Kidney epithelial cell (primary cell): ENCODE measurements around the gene LMNB1. TPM values are rescaled to one million over a fixed set of nuclear protein-coding genes. Genes with fewer than 3 reads are reported as not detected.
A peak's percentile ranks its signal among the peaks of the same experiment; 100 is the strongest.
"Not testable (repeated sequence)": the region's sequence is repeated elsewhere in the genome, so short reads cannot be mapped to it uniquely, and the experiment has no call there.

ENCODE experiments used
- DNase-seq: peaks from one replicate; pipeline ENCODE4 v3.0.0-alpha.2; 2010; ENCODE audit warnings: low read depth
- H3K27me3 ChIP-seq: 2 replicates; pipeline ENCODE4 v1.6.0; 2011; ENCODE audit warnings: low read length; ENCODE audit not compliant: control insufficient read depth, insufficient read depth
- H3K36me3 ChIP-seq: 2 replicates; pipeline ENCODE4 v1.5.1; 2011; ENCODE audit warnings: low read length; ENCODE audit not compliant: control insufficient read depth, insufficient read depth
- H3K4me3 ChIP-seq: 2 replicates; pipeline ENCODE4 v1.5.1; 2011; ENCODE audit warnings: low read depth, mild to moderate bottlenecking, control low read depth, low read length
- CTCF ChIP-seq: IDR thresholded peaks from 2 replicates; pipeline ENCODE4 v1.5.1; 2011; ENCODE audit warnings: mild to moderate bottlenecking, moderate library complexity, low read length, control low read depth, inconsistent platforms; ENCODE audit not compliant: insufficient read depth, poor library complexity, severe bottlenecking
- total RNA-seq: library from RNA; depleted of rRNA; stranded (reverse); fragments of >200 nt; gene quantifications from 2 replicates; pipeline ENCODE4 v1.2.3, GENCODE V29; 2015

Gene LMNB1
- total RNA-seq, result 26.5 and 39.1 TPM in 2 replicates

- H3K36me3 ChIP-seq, result no peaks in the 10 kb centered on the region
- H3K4me3 ChIP-seq, result peak within 1 kb of the TSS; percentile 96
- no peaks in the 10 kb centered on the region for H3K27me3 ChIP-seq
- no peak for TF ChIP-seq CTCF
- peak; percentile 67 for DNase-seq
Observed at GRCh38 chr5:126776499-126777256, at the start of gene LMNB1. Gene LMNB1, plus strand, starts transcription at chr5:126777136. Its CDS starts 373 bp downstream, at chr5:126777509.

GRCh38 chr5:126732716-126733115 lies 44.2 kb upstream of the LMNB1 start:
- H3K27me3 ChIP-seq, result no peaks in the 10 kb centered on the region
- no peak for TF ChIP-seq CTCF
- H3K4me3 ChIP-seq, result no peak overlapping the region
- DNase-seq, result no peak
- no peaks in the 10 kb centered on the region for H3K36me3 ChIP-seq

GRCh38 chr5:126734573-126734972 lies 42.4 kb upstream of the LMNB1 start:
- H3K36me3 ChIP-seq, H3K27me3 ChIP-seq, DNase-seq, H3K4me3 ChIP-seq: not testable (repeated sequence)

- no peak for DNase-seq
- no peaks in the 10 kb centered on the region for H3K27me3 ChIP-seq
- H3K4me3 ChIP-seq, result no peak overlapping the region
- no peaks in the 10 kb centered on the region for H3K36me3 ChIP-seq
- no peak for TF ChIP-seq CTCF
Observed at GRCh38 chr5:126736141-126736540, 40.8 kb upstream of the LMNB1 start.

- Histone ChIP-seq H3K4me3 (no peak overlapping the region), H3K36me3 (no peaks in the 10 kb centered on the region), H3K27me3 (no peaks in the 10 kb centered on the region)
- TF ChIP-seq CTCF, result no peak
- no peak for DNase-seq
Observed at GRCh38 chr5:126741361-126741760, 35.6 kb upstream of the LMNB1 start.

GRCh38 chr5:126742425-126742824 lies 34.5 kb upstream of the LMNB1 start:
- TF ChIP-seq CTCF, result no peak
- H3K27me3 ChIP-seq, result no peaks in the 10 kb centered on the region
- no peak for DNase-seq
- no peaks in the 10 kb centered on the region for H3K36me3 ChIP-seq
- no peak overlapping the region for H3K4me3 ChIP-seq
